Liver (tissue), 9 donors: Measurements from ENCODE around the gene KNOP1. TPM values are rescaled to one million over a fixed set of nuclear protein-coding genes. Genes with fewer than 3 reads are reported as not detected.

Experiments used
- DNase-seq: peaks from one replicate; pipeline ENCODE4 v3.0.0-alpha.2; 2017; ENCODE audit warnings: low spot score
- H3K27ac ChIP-seq, 2 donors: one replicate each; pipeline ENCODE4 v1.7.0; 2013; ENCODE audit warnings: inconsistent platforms in 2 of 2, low read length in 2 of 2, control low read depth in 1 of 2, low read depth in 1 of 2, mild to moderate bottlenecking in 1 of 2
- H3K27me3 ChIP-seq, 4 donors: one replicate each; pipeline versions ENCODE4 v1.6.1 to v1.7.0; 2013; ENCODE audit warnings: low read length in 3 of 4, inconsistent platforms in 1 of 4, mild to moderate bottlenecking in 1 of 4, moderate library complexity in 1 of 4; ENCODE audit not compliant: control insufficient read depth in 4 of 4, insufficient read depth in 4 of 4
- H3K36me3 ChIP-seq, 4 donors: one replicate each; pipeline versions ENCODE4 v1.6.1 to v1.7.0; 2013; ENCODE audit warnings: low read length in 3 of 4, mild to moderate bottlenecking in 3 of 4, low read depth in 1 of 4, moderate library complexity in 1 of 4; ENCODE audit not compliant: control insufficient read depth in 4 of 4, insufficient read depth in 3 of 4
- H3K4me1 ChIP-seq, 4 donors: one replicate each; pipeline versions ENCODE4 v1.6.1 to v1.7.0; 2013; ENCODE audit warnings: low read length in 3 of 4, mild to moderate bottlenecking in 3 of 4, moderate library complexity in 1 of 4; ENCODE audit not compliant: control insufficient read depth in 4 of 4, insufficient read depth in 4 of 4
- H3K4me3 ChIP-seq, 3 donors: one replicate each; pipeline versions ENCODE4 v1.6.1 to v1.7.0; 2013; ENCODE audit warnings: low read length in 3 of 3, control low read depth in 1 of 3, low read depth in 1 of 3, mild to moderate bottlenecking in 1 of 3
- H3K9ac ChIP-seq, 2 donors: one replicate each; pipeline ENCODE4 v1.7.0; 2013; ENCODE audit warnings: low read length in 2 of 2, mild to moderate bottlenecking in 2 of 2, moderate library complexity in 2 of 2, control low read depth in 1 of 2, low read depth in 1 of 2
- H3K9me3 ChIP-seq, 4 donors: one replicate each; pipeline versions ENCODE4 v1.6.1 to v1.7.0; 2013; ENCODE audit warnings: low read length in 3 of 4; ENCODE audit not compliant: control insufficient read depth in 4 of 4
- CTCF ChIP-seq: fragments of 150-350 bp; IDR thresholded peaks from 2 replicates; pipeline ENCODE4 v1.5.1; 2017; ENCODE audit warnings: improper control_type of control experiment, low read depth, low read length; ENCODE audit not compliant: missing input control
- EGR1 ChIP-seq, 2 donors: IDR thresholded peaks; 2 replicates each; pipeline ENCODE4 v1.6.1; 2016 to 2018; ENCODE audit warnings: antibody characterized with exemption in 2 of 2, low read depth in 2 of 2
- FOXA1 ChIP-seq: IDR thresholded peaks from 2 replicates; pipeline ENCODE4 v1.6.1; 2016; ENCODE audit warnings: antibody characterized with exemption
- FOXA2 ChIP-seq: IDR thresholded peaks from 2 replicates; pipeline ENCODE4 v1.6.1; 2016; ENCODE audit warnings: antibody characterized with exemption
- HNF4A ChIP-seq, 2 donors: conservative IDR thresholded peaks; 2 replicates each; pipeline ENCODE4 v1.6.1; 2016; ENCODE audit warnings: antibody characterized with exemption in 2 of 2, mild to moderate bottlenecking in 2 of 2
- HNF4G ChIP-seq: IDR thresholded peaks from 2 replicates; pipeline ENCODE4 v1.6.1; 2016; ENCODE audit warnings: antibody characterized with exemption
- JUND ChIP-seq, 2 donors: IDR thresholded peaks; 2 replicates each; pipeline ENCODE4 v1.6.1; 2016; ENCODE audit warnings: antibody characterized with exemption in 2 of 2
- MAX ChIP-seq: IDR thresholded peaks from 2 replicates; pipeline ENCODE4 v1.6.1; 2016; ENCODE audit warnings: antibody characterized with exemption
- NR2F2 ChIP-seq: IDR thresholded peaks from 2 replicates; pipeline ENCODE4 v1.6.1; 2016; ENCODE audit warnings: antibody characterized with exemption
- RAD21 ChIP-seq, 2 donors: IDR thresholded peaks; 2 replicates each; pipeline ENCODE4 v1.6.1; 2016; ENCODE audit warnings: antibody characterized with exemption in 2 of 2, mild to moderate bottlenecking in 2 of 2
- REST ChIP-seq: IDR thresholded peaks from 2 replicates; pipeline ENCODE4 v1.6.1; 2016; ENCODE audit warnings: antibody characterized with exemption, mild to moderate bottlenecking
- RXRA ChIP-seq, 2 donors: IDR thresholded peaks; 2 replicates each; pipeline ENCODE4 v1.6.1; 2017 to 2018; ENCODE audit warnings: antibody characterized with exemption in 2 of 2, mild to moderate bottlenecking in 1 of 2
- SP1 ChIP-seq: IDR thresholded peaks from 2 replicates; pipeline ENCODE4 v1.6.1; 2018; ENCODE audit warnings: antibody characterized with exemption, mild to moderate bottlenecking
- TAF1 ChIP-seq: conservative IDR thresholded peaks from 2 replicates; pipeline ENCODE4 v1.6.1; 2016; ENCODE audit warnings: antibody characterized with exemption, mild to moderate bottlenecking
- YY1 ChIP-seq: IDR thresholded peaks from 2 replicates; pipeline ENCODE4 v1.6.1; 2016; ENCODE audit warnings: antibody characterized with exemption, mild to moderate bottlenecking
- ZBTB33 ChIP-seq: IDR thresholded peaks from 2 replicates; pipeline ENCODE4 v1.6.1; 2016; ENCODE audit warnings: antibody characterized with exemption
- WGBS: extraction: QIAGEN DNeasy Blood & Tissue Kit; methylation state at CpG from one replicate; pipeline ENCODE4 v1.1.7; 2013; 5-methylcytosine and 5-hydroxymethylcytosine counted together
- polyA plus RNA-seq, 2 donors: library from polyadenylated mRNA; stranded (reverse) in 1 of 2; unstranded in 1 of 2; fragments of 200-250 nt in 1 of 2; fragments of >200 nt in 1 of 2; fragmentation: Nextera tagmentation in 1 of 2; extraction: Ambion mirVana in 1 of 2; gene quantifications; one replicate each; pipeline versions ENCODE4 v1.2.1 to v1.2.3, GENCODE V29; 2013 to 2015
- total RNA-seq, 2 donors: library from RNA; depleted of rRNA; stranded (reverse); fragments of >200 nt; gene quantifications; one replicate each; pipeline ENCODE4 v1.2.3, GENCODE V29; 2014
- donor health status: healthy.
- donor health status: healthy.
- donor health status: healthy.
- donor health status: healthy.
- donor health status: healthy.

KNOP1 gene
- total and polyA plus RNA-seq, 4 donors = 4.1 to 6.7 (median 5.7) TPM

- TF ChIP-seq NR2F2 (no peak), MAX (no peak), JUND (IDR thresholded peaks at IDR 0.05) (no peak), SP1 (no peak)
Measured at GRCh38 chr16:19683453-19684236, 34.4 kb downstream of the KNOP1 start (continued).

- H3K36me3 ChIP-seq = peaks cover 8 to 33% (median 15%) of the 10 kb centered on the region in 4 donors
- H3K9ac ChIP-seq = no peak overlapping the region
- no peak overlapping the region for H3K27ac ChIP-seq
- no peak overlapping the region for H3K4me3 ChIP-seq
- no peaks in the 10 kb centered on the region for H3K4me1 ChIP-seq
- H3K9me3 ChIP-seq = peaks cover 0 to 2% (median 0%) of the 10 kb centered on the region in 4 donors
- DNase-seq = no peak
- WGBS = 93% methylated on average over 12 of the region's 12 CpGs
- H3K27me3 ChIP-seq = no peaks in the 10 kb centered on the region
- TF ChIP-seq ZBTB33 (no peak), HNF4A (conservative IDR thresholded peaks at IDR 0.05) (no peak), SP1 (no peak), FOXA2 (no peak), RXRA (IDR thresholded peaks at IDR 0.05) (no peak), YY1 (no peak), TAF1 (no peak), MAX (no peak), RAD21 (IDR thresholded peaks at IDR 0.05) (no peak), HNF4G (no peak), FOXA1 (no peak), EGR1 (IDR thresholded peaks at IDR 0.05; ENCODE audit: low read depth in 2 of 2) (no peak), CTCF (no peak), REST (no peak), JUND (IDR thresholded peaks at IDR 0.05) (no peak)
Measured at GRCh38 chr16:19681637-19682036, 36.4 kb downstream of the KNOP1 start.
